MG63 (cell line): ENCODE measurements around the gene ACOT9. TPM values are rescaled to one million over a fixed set of nuclear protein-coding genes. Genes with fewer than 3 reads are reported as not detected.
"Not testable (repeated sequence)": the region's sequence is repeated elsewhere in the genome, so short reads cannot be mapped to it uniquely, and the experiment has no call there.

Source experiments
- DNase-seq: peaks from one replicate; pipeline ENCODE4 v3.0.0-alpha.2; 2020
- H3K27me3 ChIP-seq: fragments of 250-450 bp; sonication (Bioruptor Pico); 2 replicates; pipeline ENCODE4 v1.5.1; 2020; ENCODE audit warnings: mild to moderate bottlenecking, moderate library complexity
- H3K36me3 ChIP-seq: fragments of 250-450 bp; sonication (Bioruptor Pico); 2 replicates; pipeline ENCODE4 v1.5.1; 2020; ENCODE audit warnings: mild to moderate bottlenecking, moderate library complexity
- H3K4me3 ChIP-seq: fragments of 250-450 bp; sonication (Bioruptor Pico); 2 replicates; pipeline ENCODE4 v1.5.1; 2020; ENCODE audit warnings: mild to moderate bottlenecking, moderate library complexity
- H3K9me3 ChIP-seq: fragments of 250-450 bp; sonication (Bioruptor Pico); 2 replicates; pipeline ENCODE4 v1.5.1; 2020; ENCODE audit warnings: mild to moderate bottlenecking, moderate library complexity
- total RNA-seq: library from RNA; depleted of rRNA; stranded (reverse); fragments of >200 nt; shearing (Covaris generic); gene quantifications from 2 replicates; pipeline ENCODE4 v1.2.3, GENCODE V29; 2014; ENCODE audit warnings: low replicate concordance; rRNA removed

ACOT9 gene
- total RNA-seq, 1 experiment from 2014 or later, result 80.9 TPM

DNA sequence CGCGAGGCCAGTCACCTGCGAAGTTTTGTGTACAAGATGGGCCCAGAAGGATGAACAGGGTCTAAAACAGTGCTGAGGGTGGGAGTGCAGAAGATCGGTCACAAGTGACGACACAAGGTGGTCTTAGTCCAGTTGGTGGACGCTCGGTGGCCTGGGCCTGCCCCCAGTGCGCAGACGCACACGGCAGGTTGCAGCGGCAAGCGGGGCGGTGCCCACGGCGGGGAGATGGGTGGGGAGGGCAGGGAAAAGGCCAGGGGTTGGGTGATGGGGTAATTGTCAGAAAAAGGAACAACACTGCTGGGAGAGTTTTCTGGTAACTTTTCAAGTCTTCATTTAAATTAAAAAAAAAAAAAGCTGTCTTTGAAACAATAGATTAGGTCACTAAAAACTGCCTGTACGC, 76.8 kb downstream of the ACOT9 start:
- Histone ChIP-seq H3K4me3 (no peak overlapping the region), H3K36me3 (peaks cover 13% of the 10 kb centered on the region), H3K27me3 (no peaks in the 10 kb centered on the region), H3K9me3 (no peaks in the 10 kb centered on the region)
- no peak for DNase-seq

DNA sequence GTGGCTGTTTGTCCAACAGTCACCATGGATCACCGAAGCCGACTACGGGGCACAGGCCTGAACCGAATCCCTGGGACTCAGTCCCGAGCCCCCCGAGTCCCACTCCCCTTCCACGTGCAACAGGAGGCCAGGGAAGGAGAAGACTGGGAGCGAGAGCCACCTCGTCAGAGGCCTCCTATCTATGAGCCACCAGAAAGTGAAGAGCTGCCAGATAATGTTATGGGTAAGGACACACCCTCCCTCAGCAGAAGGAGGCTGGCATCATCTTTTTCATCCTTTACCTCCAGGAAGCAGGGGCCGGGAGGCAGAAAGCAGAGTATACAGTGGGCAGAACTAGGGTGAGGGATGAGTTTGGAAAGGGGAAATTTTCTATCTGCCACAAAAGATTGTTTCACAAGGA, 78.6 kb downstream of the ACOT9 start:
- DNase-seq, result no peak
- no peaks in the 10 kb centered on the region for H3K9me3 ChIP-seq
- no peak overlapping the region for H3K4me3 ChIP-seq
- H3K27me3 ChIP-seq, result no peaks in the 10 kb centered on the region
- peaks cover 4% of the 10 kb centered on the region; the same call in 1 of the 2 replicates for H3K36me3 ChIP-seq

DNA sequence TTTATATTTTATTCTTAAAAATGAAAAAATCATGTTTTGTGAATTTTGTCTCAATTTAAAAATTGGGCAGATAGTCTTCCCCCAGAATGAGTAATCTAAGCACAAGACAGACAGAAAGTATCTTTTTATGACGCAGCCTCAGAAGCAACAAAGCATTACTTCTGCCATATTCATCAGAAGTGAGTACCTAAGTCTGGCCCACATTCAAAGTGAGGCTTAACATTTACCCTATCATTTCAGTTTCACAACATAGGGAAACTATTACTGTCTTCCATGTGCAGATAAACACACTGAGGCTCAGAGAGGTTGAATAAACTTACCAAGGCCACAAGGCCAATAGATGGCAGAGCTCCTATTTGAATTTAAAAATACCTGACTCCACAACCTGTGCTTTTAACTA, 80.2 kb downstream of the ACOT9 start:
- H3K9me3 ChIP-seq, result no peaks in the 10 kb centered on the region
- no peaks in the 10 kb centered on the region for H3K27me3 ChIP-seq
- no peaks in the 10 kb centered on the region for H3K36me3 ChIP-seq
- DNase-seq, result no peak
- no peak overlapping the region for H3K4me3 ChIP-seq

DNA sequence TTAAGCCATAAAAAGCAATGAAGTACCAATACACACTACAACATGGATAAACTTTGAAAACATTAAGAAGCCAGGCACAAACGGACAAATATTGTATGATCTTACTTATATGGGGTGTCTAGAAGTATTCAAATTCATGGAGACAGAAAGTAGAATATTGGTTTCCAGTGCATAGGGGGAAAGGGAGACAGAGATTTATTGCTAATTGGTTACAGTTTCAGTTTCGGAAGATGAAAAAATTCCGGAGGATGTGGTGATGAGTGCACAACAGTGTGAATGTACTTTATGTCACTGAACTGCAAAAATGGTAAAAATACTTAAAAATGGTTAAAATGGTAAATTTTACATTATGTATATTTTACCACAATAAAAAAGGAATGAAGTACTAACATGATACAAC, 80.9 kb downstream of the ACOT9 start:
- no peak for DNase-seq
- Histone ChIP-seq H3K4me3 (no peak overlapping the region), H3K9me3 (no peaks in the 10 kb centered on the region), H3K36me3 (no peaks in the 10 kb centered on the region), H3K27me3 (no peaks in the 10 kb centered on the region)

DNA sequence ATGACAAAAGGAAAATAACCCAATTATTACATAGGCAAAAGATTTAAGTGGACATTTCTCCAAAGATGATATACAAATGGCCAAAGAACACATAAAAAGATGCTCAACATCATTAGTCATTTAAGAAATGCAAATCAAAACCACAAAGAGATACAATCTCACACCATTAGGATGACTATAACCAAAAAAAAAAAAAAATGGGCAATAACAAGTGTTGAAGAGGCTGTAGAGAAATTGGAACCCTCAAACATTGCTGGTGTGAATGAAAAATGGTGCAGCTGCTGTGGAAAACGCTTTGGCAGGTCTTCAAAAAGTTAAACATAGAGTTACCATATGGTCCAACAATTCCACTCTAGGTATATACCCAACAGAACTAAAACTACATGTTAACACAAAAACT, 81.4 kb downstream of the ACOT9 start:
- H3K27me3 ChIP-seq, result no peaks in the 10 kb centered on the region
- H3K9me3 ChIP-seq, result no peaks in the 10 kb centered on the region
- no peak overlapping the region for H3K4me3 ChIP-seq
- no peak for DNase-seq
- H3K36me3 ChIP-seq, result no peaks in the 10 kb centered on the region

DNA sequence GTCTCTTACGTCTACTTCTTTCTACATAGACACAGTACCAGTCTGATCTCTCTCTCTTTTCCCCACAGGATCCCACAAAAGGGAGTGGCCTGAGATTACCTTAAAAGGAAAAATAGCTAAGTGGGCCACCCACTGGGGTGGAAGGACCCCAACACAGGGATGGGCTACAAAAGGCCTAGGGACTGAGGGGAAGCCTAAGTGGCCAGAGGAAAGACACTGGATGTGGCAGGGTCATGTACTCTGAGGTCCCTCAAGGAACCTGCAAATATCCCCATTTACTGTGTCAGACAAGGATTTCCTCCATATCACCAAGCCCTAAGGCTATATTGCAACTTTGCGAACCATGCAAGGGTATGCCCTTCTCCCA, 82.3 kb downstream of the ACOT9 start:
- H3K27me3 ChIP-seq, result no peaks in the 10 kb centered on the region
- no peaks in the 10 kb centered on the region for H3K9me3 ChIP-seq
- no peaks in the 10 kb centered on the region for H3K36me3 ChIP-seq
- no peak for DNase-seq
- H3K4me3 ChIP-seq, result no peak overlapping the region

DNA sequence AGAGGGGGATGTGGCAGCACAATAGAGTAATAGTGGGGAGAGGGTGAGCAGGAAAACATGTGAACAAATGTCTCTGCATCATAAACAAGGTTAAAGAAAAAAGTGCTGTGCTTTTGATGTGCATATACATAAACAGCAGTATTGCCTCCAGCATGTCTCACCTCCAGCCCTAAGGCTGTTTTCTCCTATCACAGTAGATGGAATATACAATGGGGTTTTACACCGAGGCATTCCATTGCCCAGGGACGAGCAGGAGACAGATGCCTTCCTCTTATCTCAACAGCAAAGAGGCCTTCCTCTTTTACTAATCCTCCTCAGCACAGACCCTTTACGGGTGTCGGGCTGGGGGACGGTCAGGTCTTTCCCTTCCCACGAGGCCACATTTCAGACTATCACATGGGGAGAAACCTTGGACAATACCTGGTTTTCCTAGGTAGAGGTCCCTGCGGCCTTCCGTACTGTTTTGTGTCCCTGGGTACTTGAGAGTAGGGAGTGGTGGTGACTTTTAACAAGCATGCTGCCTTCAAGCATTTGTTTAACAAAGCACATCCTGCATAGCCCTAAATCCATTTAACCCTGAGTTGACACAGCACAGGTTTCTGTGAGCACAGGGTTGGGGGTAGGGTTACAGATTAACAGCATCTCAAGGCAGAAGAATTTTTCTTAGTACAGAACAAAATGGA, 82.9 kb downstream of the ACOT9 start:
- not testable (repeated sequence) for H3K4me3 ChIP-seq, DNase-seq, H3K9me3 ChIP-seq

DNA sequence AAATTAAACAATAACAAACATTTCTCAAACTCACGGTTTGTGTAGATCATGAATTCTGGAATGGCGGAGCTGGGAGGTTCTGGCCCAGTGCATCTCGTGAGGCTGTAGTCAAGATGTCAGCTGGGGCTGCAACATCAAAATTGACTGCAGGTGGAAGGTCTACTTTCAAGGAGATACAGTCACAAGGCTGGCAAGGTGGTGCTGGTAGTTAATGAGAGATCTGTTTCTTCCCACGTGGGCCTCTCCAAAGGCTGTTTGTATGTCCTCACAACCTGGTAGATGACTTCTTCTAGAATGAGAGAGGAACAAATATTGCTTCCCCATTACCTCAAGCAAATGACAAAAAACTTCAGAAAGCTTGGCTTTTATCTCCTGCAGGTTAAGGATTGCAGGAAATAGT, 83.7 kb downstream of the ACOT9 start:
- Histone ChIP-seq H3K36me3 (no peaks in the 10 kb centered on the region), H3K27me3 (no peaks in the 10 kb centered on the region)
- no peak for DNase-seq

More for the DNA sequence above, 82.9 kb downstream of the ACOT9 start:
- H3K36me3 ChIP-seq, H3K27me3 ChIP-seq: not testable (repeated sequence)

DNA sequence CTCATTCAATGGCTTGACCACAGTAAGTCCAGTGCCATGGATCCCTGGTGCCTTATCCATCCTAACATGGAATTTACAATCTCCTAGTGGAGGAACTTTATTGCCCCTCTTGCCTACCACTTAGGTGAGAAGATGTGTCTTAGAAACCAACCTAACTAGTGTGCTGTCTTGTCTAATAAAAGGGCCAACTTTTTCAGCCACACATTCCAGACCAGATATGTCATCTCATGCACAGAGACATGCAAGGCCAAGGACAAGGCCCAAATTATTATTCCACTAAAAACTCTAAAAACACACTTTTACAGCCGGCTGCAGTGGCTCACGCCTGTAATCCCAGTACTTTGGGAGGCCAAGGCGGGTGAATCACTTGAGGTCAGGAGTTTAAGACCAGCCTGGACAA, 86.4 kb downstream of the ACOT9 start:
- Histone ChIP-seq H3K27me3 (no peaks in the 10 kb centered on the region), H3K9me3 (no peaks in the 10 kb centered on the region), H3K4me3 (no peak overlapping the region), H3K36me3 (no peaks in the 10 kb centered on the region)
- DNase-seq, result peak; percentile 45

More for the DNA sequence above, 83.7 kb downstream of the ACOT9 start:
- Histone ChIP-seq H3K4me3 (no peak overlapping the region), H3K9me3 (no peaks in the 10 kb centered on the region)

DNA sequence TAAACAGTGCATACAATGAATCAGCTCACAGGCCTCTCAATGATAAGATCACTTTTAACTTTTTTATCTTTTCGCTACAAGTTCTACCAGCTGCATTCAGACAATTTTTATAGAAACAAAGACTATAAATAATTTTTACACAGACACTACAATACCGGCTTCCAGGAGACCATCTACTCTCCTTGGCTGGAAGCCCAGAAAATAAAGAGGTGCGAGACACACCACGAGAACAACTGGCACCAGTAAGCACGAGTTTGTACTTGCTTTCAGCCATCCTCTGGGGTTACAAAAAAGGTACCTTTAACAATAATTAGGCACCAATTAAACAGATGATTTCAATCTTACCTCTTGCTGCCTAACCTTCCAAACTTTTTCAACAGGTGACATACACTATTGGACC, 87.0 kb downstream of the ACOT9 start:
- Histone ChIP-seq H3K9me3 (no peaks in the 10 kb centered on the region), H3K4me3 (no peak overlapping the region), H3K27me3 (no peaks in the 10 kb centered on the region), H3K36me3 (no peaks in the 10 kb centered on the region)
- no peak for DNase-seq

Other genes starting within 250 kb of the ACOT9 start
- 554 and 568 TPM in 2 replicates for gene PRDX4, start 75.8 kb downstream of the ACOT9 start, total RNA-seq
- 62.1 and 85.3 TPM in 2 replicates for gene SAT1, start 39.9 kb upstream of the ACOT9 start, total RNA-seq
- 20.2 and 23.5 TPM in 2 replicates for gene APOO, start 164.7 kb upstream of the ACOT9 start, total RNA-seq
- 0.92 TPM in 1 of 2 replicates, not detected in the other for gene CXorf58, start 164.7 kb upstream of the ACOT9 start, total RNA-seq